SK-N-SH (cell line): ENCODE results near the gene CARD19. TPM values are rescaled to one million over a fixed set of nuclear protein-coding genes. Genes with fewer than 3 reads are reported as not detected.
A peak's percentile ranks its signal among the peaks of the same experiment; 100 is the strongest.

Experiments
- CTCF ChIA-PET: fragments of 300-600, 350-600 bp; formaldehyde crosslinking; extraction: SDS; loops from one replicate; lab custom pipeline; 2021; lab: Yijun Ruan, JAX
- POLR2A ChIA-PET: fragments of 350-600 bp; sonication (Branson Sonifier 250); formaldehyde crosslinking; extraction: SDS; loops from one replicate; lab custom pipeline; 2020; ENCODE audit warnings: antibody characterized with exemption, inconsistent platforms; lab: Yijun Ruan, JAX
- DNase-seq: peaks from one replicate; pipeline ENCODE4 v3.0.0; 2012
- H2AFZ ChIP-seq: fragments of 200-600 bp; sonication (generic); 2 replicates; pipeline ENCODE4 v1.8.1; 2016; ENCODE audit warnings: antibody characterized with exemption, mild to moderate bottlenecking, low read depth
- H3F3A ChIP-seq: fragments of 200-600 bp; sonication (generic); replicated peaks from 2 replicates; pipeline ENCODE3; 2016; ENCODE audit warnings: antibody characterized with exemption, mild to moderate bottlenecking; ENCODE audit not compliant: insufficient read depth
- H3K27ac ChIP-seq, 2 experiments: fragments of 200-500 bp in 1 of 2; fragments of 200-600 bp in 1 of 2; sonication (Bioruptor generic) in 1 of 2; sonication (generic), shearing (Covaris generic) in 1 of 2; 2 replicates each; pipeline versions ENCODE4 v1.5.1 to v1.6.1; 2014 to 2016; ENCODE audit warnings: low read depth in 2 of 2, inconsistent platforms in 1 of 2, low read length in 1 of 2, mild to moderate bottlenecking in 1 of 2, mixed read lengths in 1 of 2
- H3K27me3 ChIP-seq: fragments of 200-600 bp; sonication (generic), shearing (Covaris generic); 2 replicates; pipeline ENCODE4 v1.6.1; 2016; ENCODE audit warnings: mixed run types; ENCODE audit not compliant: insufficient read depth
- H3K36me3 ChIP-seq, 2 experiments: fragments of 200-500 bp in 1 of 2; fragments of 200-600 bp in 1 of 2; sonication (Bioruptor generic) in 1 of 2; sonication (generic) in 1 of 2; replicated peaks in 1 of 2; 2 replicates each; pipeline versions ENCODE3 to v1.5.1; 2014 to 2016; ENCODE audit warnings: low read length in 1 of 2, mild to moderate bottlenecking in 1 of 2; ENCODE audit not compliant: insufficient read depth in 2 of 2, control insufficient read depth in 1 of 2
- H3K4me1 ChIP-seq, 2 experiments: fragments of 200-500 bp in 1 of 2; fragments of 200-600 bp in 1 of 2; sonication (Bioruptor generic) in 1 of 2; sonication (generic), shearing (Covaris generic) in 1 of 2; 2 replicates each; pipeline versions ENCODE4 v1.5.1 to v1.6.1; 2014 to 2016; ENCODE audit warnings: low read depth in 1 of 2, low read length in 1 of 2, mixed run types in 1 of 2; ENCODE audit not compliant: insufficient read depth in 2 of 2, control insufficient read depth in 1 of 2
- H3K4me2 ChIP-seq: fragments of 200-600 bp; sonication (generic), shearing (Covaris generic); 2 replicates; pipeline ENCODE4 v1.6.1; 2017; ENCODE audit warnings: mixed run types
- H3K4me3 ChIP-seq, 2 experiments: fragments of 200-500 bp in 1 of 2; fragments of 200-600 bp in 1 of 2; sonication (Bioruptor generic) in 1 of 2; sonication (generic), shearing (Covaris generic) in 1 of 2; 2 replicates each; pipeline versions ENCODE4 v1.5.1 to v1.8.1; 2014 to 2016; ENCODE audit warnings: low read depth in 2 of 2, inconsistent platforms in 1 of 2, low read length in 1 of 2, mild to moderate bottlenecking in 1 of 2, mixed read lengths in 1 of 2, moderate library complexity in 1 of 2
- H3K79me2 ChIP-seq: fragments of 200-600 bp; sonication (generic); 2 replicates; pipeline ENCODE4 v1.8.1; 2017; ENCODE audit warnings: mild to moderate bottlenecking; ENCODE audit not compliant: insufficient read depth
- H3K9ac ChIP-seq: fragments of 200-600 bp; sonication (generic); 2 replicates; pipeline ENCODE4 v1.6.1; 2017; ENCODE audit warnings: mixed run types
- H3K9me2 ChIP-seq: fragments of 200-600 bp; sonication (generic); 2 replicates; pipeline ENCODE4 v1.6.1; 2017; ENCODE audit warnings: mixed run types
- H3K9me3 ChIP-seq: fragments of 200-600 bp; sonication (generic); 2 replicates; pipeline ENCODE4 v1.6.1; 2017; ENCODE audit warnings: mixed run types, mild to moderate bottlenecking, moderate library complexity
- H4K20me1 ChIP-seq: fragments of 200-600 bp; sonication (generic); 2 replicates; pipeline ENCODE4 v1.6.1; 2017; ENCODE audit warnings: mild to moderate bottlenecking, mixed run types; ENCODE audit not compliant: insufficient read depth
- CHD2 ChIP-seq: fragments of 150-350 bp; IDR thresholded peaks from 2 replicates; pipeline ENCODE4 v1.6.1; 2018; ENCODE audit warnings: low read length; ENCODE audit not compliant: partially characterized antibody
- EP300 ChIP-seq, 2 experiments: IDR thresholded peaks; 2 replicates each; pipeline versions ENCODE4 v1.4.0 to v1.6.1; 2012; ENCODE audit warnings: borderline replicate concordance in 1 of 2, low read depth in 1 of 2, low read length in 1 of 2
- EZH2phosphoT487 ChIP-seq: fragments of 200-600 bp; sonication (generic); IDR thresholded peaks from 2 replicates; pipeline ENCODE4 v1.6.1; 2017; ENCODE audit warnings: low read depth, mixed run types, mild to moderate bottlenecking, antibody characterized with exemption, moderate library complexity, borderline replicate concordance
- FOSL2 ChIP-seq: IDR thresholded peaks from 2 replicates; pipeline ENCODE4 v1.4.0; 2012; ENCODE audit warnings: low read depth, mild to moderate bottlenecking, moderate library complexity, borderline replicate concordance
- FOXJ3 ChIP-seq: sonication (generic); formaldehyde crosslinking; IDR thresholded peaks from 2 replicates; pipeline ENCODE4 v1.5.1; 2020; ENCODE audit warnings: mild to moderate bottlenecking, missing genetic modification reagents
- FOXM1 ChIP-seq: IDR thresholded peaks from 2 replicates; pipeline ENCODE4 v1.4.0; 2012; ENCODE audit warnings: low read depth, mild to moderate bottlenecking
- GABPA ChIP-seq: IDR thresholded peaks from 2 replicates; pipeline ENCODE4 v1.4.0; 2012; ENCODE audit warnings: low read depth, mild to moderate bottlenecking
- GATA2 ChIP-seq: sonication (generic); formaldehyde crosslinking; IDR thresholded peaks from 2 replicates; pipeline ENCODE4 v1.5.0; 2020; ENCODE audit warnings: mild to moderate bottlenecking, missing genetic modification reagents
- JUND ChIP-seq: IDR thresholded peaks from 2 replicates; pipeline ENCODE4 v1.4.0; 2012
- MXI1 ChIP-seq: IDR thresholded peaks from 2 replicates; pipeline ENCODE4 v1.6.1; 2012; ENCODE audit warnings: mild to moderate bottlenecking, low read depth, low read length, improper control_type of control experiment
- NFIC ChIP-seq: IDR thresholded peaks from 2 replicates; pipeline ENCODE4 v1.4.0; 2012; ENCODE audit warnings: borderline replicate concordance
- NRF1 ChIP-seq: IDR thresholded peaks from 2 replicates; pipeline ENCODE4 v1.6.1; 2012; ENCODE audit warnings: low read depth, mild to moderate bottlenecking, low read length
- RCOR1 ChIP-seq: fragments of 150-350 bp; IDR thresholded peaks from 2 replicates; pipeline ENCODE4 v1.6.1; 2017; ENCODE audit warnings: antibody characterized with exemption, low read length
- REST ChIP-seq: IDR thresholded peaks from 2 replicates; pipeline ENCODE4 v1.6.1; 2012; ENCODE audit warnings: mild to moderate bottlenecking, low read depth, low read length, moderate library complexity
- RFX5 ChIP-seq: IDR thresholded peaks from 2 replicates; pipeline ENCODE4 v1.6.1; 2012; ENCODE audit warnings: mild to moderate bottlenecking, improper control_type of control experiment, low read length
- RXRA ChIP-seq: IDR thresholded peaks from 2 replicates; pipeline ENCODE4 v1.4.0; 2012; ENCODE audit warnings: low read depth, mild to moderate bottlenecking, borderline replicate concordance
- SMC3 ChIP-seq: IDR thresholded peaks from 2 replicates; pipeline ENCODE4 v1.6.1; 2012; ENCODE audit warnings: low read depth, low read length, improper control_type of control experiment
- TCF12 ChIP-seq: IDR thresholded peaks from 2 replicates; pipeline ENCODE4 v1.4.0; 2012
- TEAD4 ChIP-seq: IDR thresholded peaks from 2 replicates; pipeline ENCODE4 v1.4.0; 2012; ENCODE audit warnings: mild to moderate bottlenecking, borderline replicate concordance; ENCODE audit not compliant: insufficient read depth
- USF1 ChIP-seq: IDR thresholded peaks from 2 replicates; pipeline ENCODE4 v1.4.0; 2012; ENCODE audit warnings: low read depth, borderline replicate concordance
- WGBS: methylation state at CpG from one replicate; pipeline ENCODE4 v1.1.6; 2017; ENCODE audit warnings: low lambda C conversion rate; 5-methylcytosine and 5-hydroxymethylcytosine counted together
- polyA plus RNA-seq, 3 experiments: library from polyadenylated mRNA; depleted of rRNA; stranded (reverse); fragments of >200 nt; gene quantifications; 2 replicates each; pipeline ENCODE4 v1.2.3, GENCODE V29; 2012
- TF ChIP-seq, protein P1 (sequence below): IDR thresholded peaks from 2 replicates; pipeline ENCODE4 v1.4.0; 2012; ENCODE audit warnings: low read depth, borderline replicate concordance
- TF ChIP-seq, protein P2 (sequence below): IDR thresholded peaks from 2 replicates; pipeline ENCODE4; 2012
- TF ChIP-seq, protein P3 (sequence below): fragments of 150-350 bp; IDR thresholded peaks from 2 replicates; pipeline ENCODE4 v1.6.1; 2017; ENCODE audit warnings: antibody characterized with exemption, low read length, low read depth, borderline replicate concordance

Gene CARD19
- polyA plus RNA-seq, 1 of the 3 experiments (the other 2 are of a cell fraction) = 165 TPM

DNA sequence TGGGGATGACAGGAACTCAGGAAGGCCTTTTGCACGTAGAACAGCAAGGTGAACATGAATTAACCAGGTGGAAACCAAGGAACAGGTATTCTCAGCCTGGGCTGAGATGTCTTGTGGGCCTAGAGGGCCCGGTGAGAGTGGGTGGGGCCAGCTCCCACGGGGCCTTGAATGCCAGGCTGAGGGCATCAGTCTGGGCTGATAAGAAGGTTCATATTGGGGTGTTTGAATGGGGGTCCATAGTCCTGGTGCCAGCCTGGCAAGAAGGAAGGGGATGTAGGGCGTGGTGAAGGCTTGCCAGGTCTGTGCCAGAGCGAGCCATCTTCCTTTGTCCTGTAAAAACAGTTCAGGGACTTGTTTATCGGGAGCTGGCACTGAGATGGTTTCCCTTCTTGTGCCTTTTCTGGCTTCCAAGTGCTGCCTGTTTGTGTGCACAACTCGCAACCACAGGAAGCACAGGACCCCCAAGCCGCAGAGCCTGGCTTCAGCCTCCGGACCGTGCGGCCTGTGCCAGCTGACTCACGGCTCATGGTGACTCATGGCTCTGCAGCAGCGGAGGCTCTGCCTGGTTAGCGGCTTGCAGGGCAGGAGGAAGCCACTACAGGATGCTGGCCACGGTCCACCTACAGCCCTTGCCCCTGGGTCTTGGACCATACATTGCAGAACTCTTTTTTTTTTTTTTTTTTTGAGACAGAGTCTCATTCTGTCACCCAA, 2.4 kb downstream of the CARD19 start (continued):
- TF ChIP-seq, protein P1, sequence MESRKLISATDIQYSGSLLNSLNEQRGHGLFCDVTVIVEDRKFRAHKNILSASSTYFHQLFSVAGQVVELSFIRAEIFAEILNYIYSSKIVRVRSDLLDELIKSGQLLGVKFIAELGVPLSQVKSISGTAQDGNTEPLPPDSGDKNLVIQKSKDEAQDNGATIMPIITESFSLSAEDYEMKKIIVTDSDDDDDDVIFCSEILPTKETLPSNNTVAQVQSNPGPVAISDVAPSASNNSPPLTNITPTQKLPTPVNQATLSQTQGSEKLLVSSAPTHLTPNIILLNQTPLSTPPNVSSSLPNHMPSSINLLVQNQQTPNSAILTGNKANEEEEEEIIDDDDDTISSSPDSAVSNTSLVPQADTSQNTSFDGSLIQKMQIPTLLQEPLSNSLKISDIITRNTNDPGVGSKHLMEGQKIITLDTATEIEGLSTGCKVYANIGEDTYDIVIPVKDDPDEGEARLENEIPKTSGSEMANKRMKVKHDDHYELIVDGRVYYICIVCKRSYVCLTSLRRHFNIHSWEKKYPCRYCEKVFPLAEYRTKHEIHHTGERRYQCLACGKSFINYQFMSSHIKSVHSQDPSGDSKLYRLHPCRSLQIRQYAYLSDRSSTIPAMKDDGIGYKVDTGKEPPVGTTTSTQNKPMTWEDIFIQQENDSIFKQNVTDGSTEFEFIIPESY = peak; percentile 73; the same call in 1 of the 2 replicates
- TF ChIP-seq CHD2 (no peak), USF1 (peak; percentile 66), RXRA (peak; percentile 72; the same call in 1 of the 2 replicates), RFX5 (no peak)

- no peak for DNase-seq
- Histone ChIP-seq H3K4me2 (peak overlapping the region; percentile 96; the same call in 1 of the 2 replicates), H3K4me3 (no peak overlapping the region), H3F3A (peaks cover 21% of the 10 kb centered on the region), H3K79me2 (peaks cover 82% of the 10 kb centered on the region), H3K9ac (no peak overlapping the region), H3K27ac (peak overlapping the region in 1 of 2 experiments; percentile 89; a peak in 2 of 4 replicates), H3K9me3 (0 out of 2 replicates have a peak, but pooled peaks cover 3% of the 10 kb centered on the region), H3K27me3 (no peaks in the 10 kb centered on the region), H4K20me1 (peaks cover 33% of the 10 kb centered on the region), H3K9me2 (no peaks in the 10 kb centered on the region), H3K36me3 (peaks cover 0 to 13% of the 10 kb centered on the region in 2 experiments), H3K4me1 (peaks cover 24 to 35% of the 10 kb centered on the region in 2 experiments; a peak in 3 of 4 replicates), H2AFZ (no peak overlapping the region)
- WGBS = 97% methylated on average over 10 of the region's 16 CpGs
- CTCF ChIA-PET = interaction anchor here (1.4 to 4.1 kb wide), 3 partner anchors 9 to 96 kb away, joined by 3 to 28 read pairs (median 4); no protein-coding TSS in a partner anchor
- POLR2A ChIA-PET = no interaction called here
- TF ChIP-seq NRF1 = no peak
- no peak for TF ChIP-seq TCF12
- no peak for TF ChIP-seq EP300 (IDR thresholded peaks at IDR 0.05; ENCODE audit: borderline replicate concordance in 1 of 2, low read depth in 1 of 2, low read length in 1 of 2)
- TF ChIP-seq FOXJ3 = no peak
- TF ChIP-seq SMC3 = no peak
- TF ChIP-seq GABPA = no peak
- TF ChIP-seq TEAD4 = no peak
- TF ChIP-seq, protein P2, sequence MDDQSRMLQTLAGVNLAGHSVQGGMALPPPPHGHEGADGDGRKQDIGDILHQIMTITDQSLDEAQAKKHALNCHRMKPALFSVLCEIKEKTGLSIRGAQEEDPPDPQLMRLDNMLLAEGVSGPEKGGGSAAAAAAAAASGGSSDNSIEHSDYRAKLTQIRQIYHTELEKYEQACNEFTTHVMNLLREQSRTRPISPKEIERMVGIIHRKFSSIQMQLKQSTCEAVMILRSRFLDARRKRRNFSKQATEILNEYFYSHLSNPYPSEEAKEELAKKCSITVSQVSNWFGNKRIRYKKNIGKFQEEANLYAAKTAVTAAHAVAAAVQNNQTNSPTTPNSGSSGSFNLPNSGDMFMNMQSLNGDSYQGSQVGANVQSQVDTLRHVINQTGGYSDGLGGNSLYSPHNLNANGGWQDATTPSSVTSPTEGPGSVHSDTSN = no peak
- TF ChIP-seq FOSL2 = no peak
- TF ChIP-seq, protein P3, sequence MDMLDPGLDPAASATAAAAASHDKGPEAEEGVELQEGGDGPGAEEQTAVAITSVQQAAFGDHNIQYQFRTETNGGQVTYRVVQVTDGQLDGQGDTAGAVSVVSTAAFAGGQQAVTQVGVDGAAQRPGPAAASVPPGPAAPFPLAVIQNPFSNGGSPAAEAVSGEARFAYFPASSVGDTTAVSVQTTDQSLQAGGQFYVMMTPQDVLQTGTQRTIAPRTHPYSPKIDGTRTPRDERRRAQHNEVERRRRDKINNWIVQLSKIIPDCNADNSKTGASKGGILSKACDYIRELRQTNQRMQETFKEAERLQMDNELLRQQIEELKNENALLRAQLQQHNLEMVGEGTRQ = no peak
- TF ChIP-seq NFIC = no peak
- no peak for TF ChIP-seq FOXM1
- no peak for TF ChIP-seq JUND
- no peak for TF ChIP-seq RCOR1
- TF ChIP-seq EZH2phosphoT487 = no peak
- TF ChIP-seq REST = no peak
- no peak for TF ChIP-seq GATA2
- no peak for TF ChIP-seq MXI1
These were observed 3.7 kb downstream of the CARD19 start for GRCh38 chr9:93099551-93100275.
